Measurements from ENCODE around the gene TSR1. TPM values are rescaled to one million over a fixed set of nuclear protein-coding genes. Genes with fewer than 3 reads are reported as not detected.

Gene TSR1
- total and polyA plus RNA-seq, 9 of the 15 experiments (the other 6 are each of a cell fraction or from before 2014, with no cell fraction given) = 16.4 to 87.5 (median 55.2) TPM

- no peak overlapping the region for H3K4me2 ChIP-seq (ENCODE audit: insufficient read depth, low read length)
- peak overlapping the region in 1 of 2 experiments; percentile 13; a peak in 1 of 4 replicates for H3K9ac ChIP-seq (ENCODE audit: insufficient read depth in 1 of 2, low read depth in 2 of 2, low read length in 2 of 2)
- H4K20me1 ChIP-seq (replicated peaks; ENCODE audit: control insufficient read depth, insufficient read depth, low read length) = no peaks in the 10 kb centered on the region
- no peak overlapping the region for H3K4me3 ChIP-seq
- FAIRE-seq (no peak), ATAC-seq (no peak), DNase-seq (ENCODE audit: extremely low read depth in 1 of 4, low spot score in 3 of 4) (no peak)
- H3K36me3 ChIP-seq (ENCODE audit: control insufficient read depth, insufficient read depth, low read length) = no peaks in the 10 kb centered on the region
- intact Hi-C loops (cut with micrococcal nuclease) (no loop called here), in situ Hi-C loops (cut with MboI) (no loop called here)
- 92% methylated on average over 8 of the region's 18 CpGs for WGBS (ENCODE audit: insufficient coverage, low coverage, missing lambda C conversion rate)
- H2AFZ ChIP-seq (ENCODE audit: low read depth, low read length) = no peak overlapping the region
- no peaks in the 10 kb centered on the region for H3K27me3 ChIP-seq (ENCODE audit: control insufficient read depth in 2 of 2, insufficient read depth in 2 of 2, low read length in 2 of 2)
- H3K4me1 ChIP-seq (replicated peaks in 1 of 2; ENCODE audit: control insufficient read depth in 2 of 2, insufficient read depth in 2 of 2, low read length in 2 of 2) = peaks cover 0 to 17% of the 10 kb centered on the region in 2 experiments; a peak in 3 of 5 replicates
- H3K9me1 ChIP-seq (ENCODE audit: control insufficient read depth, insufficient read depth, low read length) = no peaks in the 10 kb centered on the region
- ChIA-PET POLR2A (no interaction called here), CTCF (ENCODE audit: low intra/inter-chr PET ratio) (no interaction called here)
- H3K9me3 ChIP-seq (replicated peaks; ENCODE audit: control insufficient read depth, insufficient read depth, low read depth, low read length) = no peaks in the 10 kb centered on the region
- no peaks in the 10 kb centered on the region for H3K79me2 ChIP-seq (ENCODE audit: control insufficient read depth, insufficient read depth, low read length)
- no peak overlapping the region for H3K27ac ChIP-seq (ENCODE audit: extremely low read depth, low read depth, low read length)
- BruUV-seq (replicated peaks) = no TSS peak
- TF ChIP-seq ZNF644 (tag; IDR thresholded peaks at IDR 0.05; ENCODE audit: low read depth) (no peak), MBD1 (CRISPR knock-in tag; IDR thresholded peaks at IDR 0.05) (no peak), CHCHD3 (CRISPR knock-in tag; IDR thresholded peaks at IDR 0.05) (no peak), TSC22D4 (tag; IDR thresholded peaks at IDR 0.05) (no peak), ZNF407 (IDR thresholded peaks at IDR 0.05; ENCODE audit: low read depth) (no peak), ZNF445 (CRISPR knock-in tag; IDR thresholded peaks at IDR 0.05; ENCODE audit: low read depth) (no peak), CUX1 (CRISPR knock-in tag; IDR thresholded peaks at IDR 0.05) (no peak), TGIF2 (CRISPR knock-in tag; IDR thresholded peaks at IDR 0.05) (no peak)
Observed at GRCh38 chr17:2373179-2373578, 36.9 kb upstream of the TSR1 start.
